Smooth muscle cell (in vitro differentiated cells): ENCODE measurements around the gene HMSD. TPM values are rescaled to one million over a fixed set of nuclear protein-coding genes. Genes with fewer than 3 reads are reported as not detected.

Experiments
- DNase-seq: peaks from one replicate; lab custom pipeline; 2025; ENCODE audit not compliant: unreplicated experiment; lab: John Stamatoyannopoulos, UW
- H2AFZ ChIP-seq: fragments of 200-600 bp; sonication (generic); 2 replicates; pipeline ENCODE4 v1.6.0; 2016; ENCODE audit warnings: antibody characterized with exemption, low read depth, mild to moderate bottlenecking
- H3F3A ChIP-seq: fragments of 200-600 bp; sonication (generic); 2 replicates; pipeline ENCODE4 v1.6.0; 2017; ENCODE audit warnings: antibody characterized with exemption, low read depth
- H3K27ac ChIP-seq: fragments of 200-600 bp; sonication (generic); 2 replicates; pipeline ENCODE4 v1.5.1; 2016; ENCODE audit warnings: low read depth, mild to moderate bottlenecking
- H3K27me3 ChIP-seq: fragments of 200-600 bp; sonication (generic); 2 replicates; pipeline ENCODE4 v1.6.1; 2016; ENCODE audit warnings: low read depth, mild to moderate bottlenecking
- H3K36me3 ChIP-seq: fragments of 200-600 bp; sonication (generic); 2 replicates; pipeline ENCODE4 v1.5.1; 2016; ENCODE audit warnings: low read depth
- H3K4me1 ChIP-seq: fragments of 200-600 bp; sonication (generic); 2 replicates; pipeline ENCODE4 v1.5.1; 2016; ENCODE audit warnings: low read depth
- H3K4me2 ChIP-seq: fragments of 200-600 bp; sonication (generic); 2 replicates; pipeline ENCODE4 v1.6.0; 2016; ENCODE audit warnings: mild to moderate bottlenecking
- H3K4me3 ChIP-seq: fragments of 200-600 bp; sonication (generic); 2 replicates; pipeline ENCODE4 v1.5.1; 2016; ENCODE audit warnings: mild to moderate bottlenecking
- H3K79me2 ChIP-seq: fragments of 200-600 bp; sonication (generic); 2 replicates; pipeline ENCODE4 v1.6.0; 2016; ENCODE audit warnings: low read depth, mild to moderate bottlenecking
- H3K9ac ChIP-seq: fragments of 200-600 bp; sonication (generic); 2 replicates; pipeline ENCODE4 v1.6.0; 2016; ENCODE audit warnings: low read depth
- H3K9me3 ChIP-seq: fragments of 200-600 bp; sonication (generic); replicated peaks from 2 replicates; pipeline ENCODE4 v1.5.1; 2016; ENCODE audit warnings: low read depth
- H4K20me1 ChIP-seq: fragments of 200-600 bp; sonication (generic); 2 replicates; pipeline ENCODE4 v1.6.0; 2016; ENCODE audit warnings: low read depth
- WGBS: methylation state at CpG from one replicate; pipeline ENCODE4 v1.1.7; 2016; ENCODE audit warnings: low lambda C conversion rate; 5-methylcytosine and 5-hydroxymethylcytosine counted together
- polyA plus RNA-seq: library from polyadenylated mRNA; unstranded; fragments of >200 nt; fragmentation: Nextera tagmentation; extraction: Ambion mirVana; gene quantifications from 2 replicates; pipeline ENCODE4 v1.2.1, GENCODE V29; 2016
- total RNA-seq: library from RNA; depleted of rRNA; stranded (reverse); fragments of >200 nt; gene quantifications from 2 replicates; pipeline ENCODE4 v1.2.3, GENCODE V29; 2014
- TF ChIP-seq, protein P1 (sequence below): fragments of 200-600 bp; sonication (generic); IDR thresholded peaks from 2 replicates; pipeline ENCODE4 v1.5.1; 2017; ENCODE audit warnings: borderline replicate concordance, mild to moderate bottlenecking, antibody characterized with exemption; ENCODE audit not compliant: insufficient read depth, poor library complexity, severe bottlenecking

Gene HMSD
- total and polyA plus RNA-seq, 2 experiments from 2014 or later = 0.26 TPM; not detected in 1

DNA sequence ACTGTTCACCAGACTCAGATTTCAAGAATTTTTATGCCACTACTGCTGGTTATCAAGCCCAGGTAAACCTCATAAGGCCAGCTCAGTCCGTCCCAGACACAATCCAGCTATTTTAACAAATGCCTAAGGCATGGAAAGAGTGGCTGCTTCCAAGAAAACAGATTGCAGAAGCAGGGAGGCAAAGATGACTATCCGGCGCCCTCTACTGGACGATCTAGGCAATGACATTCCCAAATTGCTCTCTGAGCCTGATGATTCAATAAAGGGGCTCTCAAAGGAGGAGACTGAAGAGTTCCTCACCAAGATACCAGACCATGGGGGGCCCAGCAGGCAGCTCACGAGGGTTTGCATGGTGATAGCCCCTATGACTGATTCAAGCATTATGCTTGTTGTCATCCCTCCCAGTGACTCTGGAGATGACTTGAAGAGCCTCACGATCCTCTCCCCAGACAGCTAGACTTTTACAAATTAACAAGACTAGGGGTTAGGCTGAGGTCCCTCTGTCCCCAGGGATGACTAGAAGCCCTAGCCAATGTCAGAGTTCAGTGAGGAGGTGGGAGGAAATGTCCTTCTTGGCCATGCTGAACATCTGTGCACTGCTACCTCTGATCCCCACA lies 45.8 kb downstream of the HMSD start:
- no peaks in the 10 kb centered on the region for H3K79me2 ChIP-seq
- no peak overlapping the region for H3K9ac ChIP-seq
- H3K36me3 ChIP-seq = no peaks in the 10 kb centered on the region
- no peak overlapping the region for H3K4me3 ChIP-seq
- no peak overlapping the region for H3K4me2 ChIP-seq
- H3K4me1 ChIP-seq = no peaks in the 10 kb centered on the region
- H3K27me3 ChIP-seq = no peaks in the 10 kb centered on the region
- peak; percentile 6 for DNase-seq
- H3F3A ChIP-seq = no peaks in the 10 kb centered on the region
- TF ChIP-seq, protein P1, sequence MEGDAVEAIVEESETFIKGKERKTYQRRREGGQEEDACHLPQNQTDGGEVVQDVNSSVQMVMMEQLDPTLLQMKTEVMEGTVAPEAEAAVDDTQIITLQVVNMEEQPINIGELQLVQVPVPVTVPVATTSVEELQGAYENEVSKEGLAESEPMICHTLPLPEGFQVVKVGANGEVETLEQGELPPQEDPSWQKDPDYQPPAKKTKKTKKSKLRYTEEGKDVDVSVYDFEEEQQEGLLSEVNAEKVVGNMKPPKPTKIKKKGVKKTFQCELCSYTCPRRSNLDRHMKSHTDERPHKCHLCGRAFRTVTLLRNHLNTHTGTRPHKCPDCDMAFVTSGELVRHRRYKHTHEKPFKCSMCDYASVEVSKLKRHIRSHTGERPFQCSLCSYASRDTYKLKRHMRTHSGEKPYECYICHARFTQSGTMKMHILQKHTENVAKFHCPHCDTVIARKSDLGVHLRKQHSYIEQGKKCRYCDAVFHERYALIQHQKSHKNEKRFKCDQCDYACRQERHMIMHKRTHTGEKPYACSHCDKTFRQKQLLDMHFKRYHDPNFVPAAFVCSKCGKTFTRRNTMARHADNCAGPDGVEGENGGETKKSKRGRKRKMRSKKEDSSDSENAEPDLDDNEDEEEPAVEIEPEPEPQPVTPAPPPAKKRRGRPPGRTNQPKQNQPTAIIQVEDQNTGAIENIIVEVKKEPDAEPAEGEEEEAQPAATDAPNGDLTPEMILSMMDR = peak; percentile 81
- H3K9me3 ChIP-seq = no peaks in the 10 kb centered on the region
- 20% methylated on average over 6 of the region's 6 CpGs for WGBS
- no peak overlapping the region for H3K27ac ChIP-seq
- no peak overlapping the region for H2AFZ ChIP-seq
- no peaks in the 10 kb centered on the region for H4K20me1 ChIP-seq

DNA sequence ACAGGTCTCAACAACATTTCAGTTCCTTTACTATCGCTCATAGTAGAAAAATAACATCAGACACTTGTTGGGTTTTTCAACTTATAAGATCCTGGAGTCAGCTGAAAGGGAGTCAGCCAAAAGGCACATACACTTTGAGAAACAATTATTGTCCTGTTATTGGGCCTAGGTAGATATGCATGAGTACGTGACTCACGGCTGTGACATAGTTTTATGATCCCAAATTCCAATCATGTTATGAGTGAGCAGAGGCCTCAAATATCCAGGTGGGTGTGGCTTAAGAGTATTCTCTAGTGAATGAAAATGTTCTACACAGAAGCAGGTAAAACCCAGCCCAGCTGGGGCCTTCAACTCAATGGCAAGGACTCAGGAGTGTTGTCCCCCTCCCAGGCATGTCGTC lies 47.9 kb downstream of the HMSD start:
- H3K9ac ChIP-seq = no peak overlapping the region
- H3F3A ChIP-seq = no peaks in the 10 kb centered on the region
- no peak for DNase-seq
- TF ChIP-seq, protein P1 = no peak
- H3K4me3 ChIP-seq = no peak overlapping the region
- no peak overlapping the region for H3K4me2 ChIP-seq
- no peak overlapping the region for H3K27ac ChIP-seq
- H3K27me3 ChIP-seq = no peaks in the 10 kb centered on the region
- H3K9me3 ChIP-seq = no peaks in the 10 kb centered on the region
- no peaks in the 10 kb centered on the region for H3K79me2 ChIP-seq
- H3K4me1 ChIP-seq = no peaks in the 10 kb centered on the region
- WGBS = 91% methylated on average over 4 of the region's 4 CpGs
- H4K20me1 ChIP-seq = no peaks in the 10 kb centered on the region
- H2AFZ ChIP-seq = no peak overlapping the region
- H3K36me3 ChIP-seq = no peaks in the 10 kb centered on the region

DNA sequence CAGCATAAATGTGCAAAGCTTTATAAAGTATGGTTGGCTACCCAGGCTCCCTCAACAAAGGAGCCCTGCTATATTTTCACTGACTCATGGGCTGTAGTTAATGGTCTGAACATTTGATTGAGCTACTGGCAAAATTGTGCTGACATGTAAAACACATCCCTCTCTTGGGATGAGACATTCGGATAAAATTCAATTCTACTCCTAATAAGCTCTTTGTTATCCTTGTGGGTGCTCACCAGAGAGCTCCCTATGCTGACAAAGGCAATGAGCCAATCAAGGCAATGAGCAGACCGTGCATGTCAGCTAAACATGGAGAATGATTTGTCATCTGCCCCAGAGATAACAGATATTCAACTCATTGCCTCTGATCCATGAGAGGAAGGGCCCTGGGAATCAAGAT lies 48.5 kb downstream of the HMSD start:
- Histone ChIP-seq H3F3A (no peaks in the 10 kb centered on the region), H3K9me3 (no peaks in the 10 kb centered on the region), H3K79me2 (no peaks in the 10 kb centered on the region), H3K36me3 (no peaks in the 10 kb centered on the region), H2AFZ (no peak overlapping the region), H4K20me1 (no peaks in the 10 kb centered on the region), H3K4me3 (no peak overlapping the region), H3K4me2 (no peak overlapping the region), H3K27ac (no peak overlapping the region), H3K9ac (no peak overlapping the region), H3K27me3 (no peaks in the 10 kb centered on the region), H3K4me1 (no peaks in the 10 kb centered on the region)
- TF ChIP-seq, protein P1 = no peak
- 87% methylated on average over 2 of the region's 2 CpGs for WGBS
- DNase-seq = no peak

GRCh38 chr18:63999871-64000270 lies 50.8 kb downstream of the HMSD start:
- Histone ChIP-seq H3K36me3 (no peaks in the 10 kb centered on the region), H3K9me3 (no peaks in the 10 kb centered on the region), H3K4me2 (no peak overlapping the region), H4K20me1 (no peaks in the 10 kb centered on the region), H2AFZ (no peak overlapping the region), H3K27me3 (no peaks in the 10 kb centered on the region), H3K4me3 (no peak overlapping the region), H3K79me2 (no peaks in the 10 kb centered on the region), H3K4me1 (no peaks in the 10 kb centered on the region), H3K9ac (no peak overlapping the region), H3K27ac (no peak overlapping the region), H3F3A (no peaks in the 10 kb centered on the region)
- DNase-seq = no peak
- WGBS = 88% methylated on average over 2 of the region's 2 CpGs
- TF ChIP-seq, protein P1 = no peak
